ENCODE data around the gene LRMDA. TPM values are rescaled to one million over a fixed set of nuclear protein-coding genes. Genes with fewer than 3 reads are reported as not detected.

The LRMDA gene
- total RNA-seq, 2 donors from 2014 or later = 9.6 to 12.6 TPM

GRCh38 chr10:75610183-75610582, 178.8 kb downstream of the LRMDA start:
- 40% methylated on average over 1 of the region's 1 CpG for WGBS
- no peak for TF ChIP-seq POLR2A (IDR thresholded peaks at IDR 0.05)
- TF ChIP-seq CTCF (IDR thresholded peaks at IDR 0.05) = no peak
- no peak for TF ChIP-seq POLR2AphosphoS5 (IDR thresholded peaks at IDR 0.05)
- intact Hi-C loops (cut with DNase I) = no loop called here

GRCh38 chr10:75611172-75611992, 180.0 kb downstream of the LRMDA start:
- Histone ChIP-seq H3K4me1 (replicated peaks) (no peaks in the 10 kb centered on the region), H3K36me3 (no peaks in the 10 kb centered on the region), H3K27me3 (replicated peaks; ENCODE audit: insufficient read depth) (no peaks in the 10 kb centered on the region), H3K9me3 (no peaks in the 10 kb centered on the region), H3K4me3 (no peak overlapping the region), H3K27ac (no peak overlapping the region)
- DNase-seq (ENCODE audit: low spot score) = no peak
- no peak for TF ChIP-seq CTCF (IDR thresholded peaks at IDR 0.05)
- no peak for TF ChIP-seq POLR2A (IDR thresholded peaks at IDR 0.05)
- no peak for TF ChIP-seq POLR2AphosphoS5 (IDR thresholded peaks at IDR 0.05)
- intact Hi-C loops (cut with DNase I) = no loop called here
- WGBS = 92% methylated on average over 7 of the region's 7 CpGs

More at GRCh38 chr10:75610183-75610582, 178.8 kb downstream of the LRMDA start:
- no peaks in the 10 kb centered on the region for H3K9me3 ChIP-seq
- no peaks in the 10 kb centered on the region for H3K4me1 ChIP-seq (replicated peaks)
- H3K4me3 ChIP-seq = no peak overlapping the region
- no peaks in the 10 kb centered on the region for H3K27me3 ChIP-seq (replicated peaks; ENCODE audit: insufficient read depth)
- no peak for DNase-seq (ENCODE audit: low spot score)
- no peak overlapping the region for H3K27ac ChIP-seq
- H3K36me3 ChIP-seq = no peaks in the 10 kb centered on the region

- intact Hi-C loops (cut with DNase I) = no loop called here
- H3K9me3 ChIP-seq = no peaks in the 10 kb centered on the region
- H3K27ac ChIP-seq = no peak overlapping the region
- TF ChIP-seq POLR2AphosphoS5 (IDR thresholded peaks at IDR 0.05) (no peak), POLR2A (IDR thresholded peaks at IDR 0.05) (no peak), CTCF (IDR thresholded peaks at IDR 0.05) (no peak)
- H3K27me3 ChIP-seq (replicated peaks; ENCODE audit: insufficient read depth) = no peaks in the 10 kb centered on the region
- no peak overlapping the region for H3K4me3 ChIP-seq
- no peaks in the 10 kb centered on the region for H3K36me3 ChIP-seq
- DNase-seq (ENCODE audit: low spot score) = no peak
- 91% methylated on average over 3 of the region's 3 CpGs for WGBS
- no peaks in the 10 kb centered on the region for H3K4me1 ChIP-seq (replicated peaks)
Measured at GRCh38 chr10:75611993-75612372, 180.6 kb downstream of the LRMDA start.

GRCh38 chr10:75612904-75613684, 181.7 kb downstream of the LRMDA start:
- H3K27ac ChIP-seq = no peak overlapping the region
- intact Hi-C loops (cut with DNase I) = no loop called here
- no peaks in the 10 kb centered on the region for H3K9me3 ChIP-seq
- no peak for TF ChIP-seq CTCF (IDR thresholded peaks at IDR 0.05)
- TF ChIP-seq POLR2A (IDR thresholded peaks at IDR 0.05) = no peak
- no peaks in the 10 kb centered on the region for H3K27me3 ChIP-seq (replicated peaks; ENCODE audit: insufficient read depth)
- 29% methylated on average over 5 of the region's 5 CpGs for WGBS
- DNase-seq (ENCODE audit: low spot score) = no peak
- H3K4me3 ChIP-seq = no peak overlapping the region
- H3K36me3 ChIP-seq = no peaks in the 10 kb centered on the region
- no peaks in the 10 kb centered on the region for H3K4me1 ChIP-seq (replicated peaks)
